Measurements from ENCODE around the gene PLA2G4D. TPM values are rescaled to one million over a fixed set of nuclear protein-coding genes. Genes with fewer than 3 reads are reported as not detected.
A peak's percentile ranks its signal among the peaks of the same experiment; 100 is the strongest.

The PLA2G4D gene
- total RNA-seq, 1 donor from 2014 or later = not detected

DNA sequence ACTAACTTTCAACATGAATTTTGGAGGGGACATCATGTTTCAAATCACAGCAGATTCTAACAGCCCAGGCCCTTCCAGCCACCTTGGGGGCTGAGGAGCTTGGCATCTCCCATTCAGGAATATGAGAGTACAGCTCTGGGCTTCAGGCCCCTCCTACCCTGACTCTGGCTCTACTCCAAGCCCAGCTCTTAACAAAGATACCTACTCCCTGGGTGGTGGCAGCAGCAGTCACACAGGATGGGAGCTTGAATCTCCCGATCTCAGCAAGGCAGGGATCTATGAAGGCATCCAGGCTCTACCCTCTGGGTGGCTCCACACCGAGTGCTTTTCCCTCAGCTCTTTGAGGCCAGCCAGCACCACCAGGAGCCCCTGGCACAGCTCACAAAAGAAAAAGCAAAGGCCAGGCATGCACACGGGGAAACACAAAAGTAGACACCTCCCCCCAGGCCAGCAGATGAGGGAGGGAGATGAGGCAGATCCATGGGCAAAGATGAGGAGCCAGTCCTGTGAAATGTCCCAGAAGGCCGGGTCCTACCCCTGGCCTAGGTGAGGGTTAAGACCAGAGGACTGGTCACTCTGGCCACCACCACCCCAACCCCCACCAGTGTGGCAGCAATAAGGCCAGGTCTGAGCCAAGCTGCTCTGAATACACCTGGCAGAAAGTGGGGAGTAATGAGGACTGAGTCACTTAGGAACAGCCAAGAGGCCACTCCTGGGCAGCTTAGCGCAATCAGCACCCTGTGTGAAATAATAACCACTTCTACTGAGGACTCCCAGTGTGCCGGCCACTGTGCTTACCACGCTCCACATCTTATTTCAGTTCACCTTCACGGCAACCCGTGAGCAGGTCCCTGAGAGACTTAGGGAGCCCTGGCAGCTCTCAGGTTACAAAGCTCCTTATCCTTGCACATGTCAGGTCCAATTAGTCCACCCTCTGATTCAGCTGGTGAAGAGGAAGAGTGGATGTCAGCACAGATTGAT lies 37.8 kb upstream of the PLA2G4D start:
- H3K9me3 Mint-ChIP-seq = no peaks in the 10 kb centered on the region

DNA sequence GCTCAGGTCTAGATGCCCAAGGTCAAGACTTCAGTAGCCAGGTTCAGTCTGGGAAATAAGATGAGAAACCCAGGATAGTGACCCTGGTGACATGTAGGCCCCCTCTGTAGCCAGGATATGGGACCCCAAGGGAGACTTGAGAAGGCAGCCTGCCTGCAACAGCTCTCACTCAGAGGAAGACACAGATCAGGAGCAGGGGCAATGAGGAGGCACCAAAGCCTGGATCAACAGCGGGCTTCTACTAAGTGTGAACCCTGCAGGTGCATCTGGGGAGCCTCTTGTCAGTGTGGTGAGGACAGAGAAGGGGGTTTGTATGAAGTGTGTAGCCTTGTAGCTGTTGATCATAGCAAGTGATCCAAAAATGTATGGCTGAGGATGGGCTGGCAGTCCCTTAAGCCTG lies 36.6 kb upstream of the PLA2G4D start:
- DNase-seq (ENCODE audit: extremely low spot score, unreplicated experiment) = no peak
- Mint-ChIP-seq H3K9me3 (no peaks in the 10 kb centered on the region), H3K4me3 (no peak overlapping the region), H3K27me3 (peaks cover 18% of the 10 kb centered on the region), H3K4me1 (ENCODE audit: unreplicated experiment) (peaks cover 7% of the 10 kb centered on the region), H3K36me3 (no peaks in the 10 kb centered on the region), H3K27ac (no peak overlapping the region)
- TF ChIP-seq, protein P1, sequence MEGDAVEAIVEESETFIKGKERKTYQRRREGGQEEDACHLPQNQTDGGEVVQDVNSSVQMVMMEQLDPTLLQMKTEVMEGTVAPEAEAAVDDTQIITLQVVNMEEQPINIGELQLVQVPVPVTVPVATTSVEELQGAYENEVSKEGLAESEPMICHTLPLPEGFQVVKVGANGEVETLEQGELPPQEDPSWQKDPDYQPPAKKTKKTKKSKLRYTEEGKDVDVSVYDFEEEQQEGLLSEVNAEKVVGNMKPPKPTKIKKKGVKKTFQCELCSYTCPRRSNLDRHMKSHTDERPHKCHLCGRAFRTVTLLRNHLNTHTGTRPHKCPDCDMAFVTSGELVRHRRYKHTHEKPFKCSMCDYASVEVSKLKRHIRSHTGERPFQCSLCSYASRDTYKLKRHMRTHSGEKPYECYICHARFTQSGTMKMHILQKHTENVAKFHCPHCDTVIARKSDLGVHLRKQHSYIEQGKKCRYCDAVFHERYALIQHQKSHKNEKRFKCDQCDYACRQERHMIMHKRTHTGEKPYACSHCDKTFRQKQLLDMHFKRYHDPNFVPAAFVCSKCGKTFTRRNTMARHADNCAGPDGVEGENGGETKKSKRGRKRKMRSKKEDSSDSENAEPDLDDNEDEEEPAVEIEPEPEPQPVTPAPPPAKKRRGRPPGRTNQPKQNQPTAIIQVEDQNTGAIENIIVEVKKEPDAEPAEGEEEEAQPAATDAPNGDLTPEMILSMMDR (conservative IDR thresholded peaks at IDR 0.05) = no peak

More for the DNA sequence above, 37.8 kb upstream of the PLA2G4D start:
- H3K27me3 Mint-ChIP-seq = peaks cover 18% of the 10 kb centered on the region
- H3K4me1 Mint-ChIP-seq (ENCODE audit: unreplicated experiment) = peaks cover 7% of the 10 kb centered on the region
- DNase-seq (ENCODE audit: extremely low spot score, unreplicated experiment) = no peak
- H3K4me3 Mint-ChIP-seq = no peak overlapping the region
- H3K27ac Mint-ChIP-seq = peak overlapping the region; percentile 16
- TF ChIP-seq, protein P1 (conservative IDR thresholded peaks at IDR 0.05) = no peak
- no peaks in the 10 kb centered on the region for H3K36me3 Mint-ChIP-seq

DNA sequence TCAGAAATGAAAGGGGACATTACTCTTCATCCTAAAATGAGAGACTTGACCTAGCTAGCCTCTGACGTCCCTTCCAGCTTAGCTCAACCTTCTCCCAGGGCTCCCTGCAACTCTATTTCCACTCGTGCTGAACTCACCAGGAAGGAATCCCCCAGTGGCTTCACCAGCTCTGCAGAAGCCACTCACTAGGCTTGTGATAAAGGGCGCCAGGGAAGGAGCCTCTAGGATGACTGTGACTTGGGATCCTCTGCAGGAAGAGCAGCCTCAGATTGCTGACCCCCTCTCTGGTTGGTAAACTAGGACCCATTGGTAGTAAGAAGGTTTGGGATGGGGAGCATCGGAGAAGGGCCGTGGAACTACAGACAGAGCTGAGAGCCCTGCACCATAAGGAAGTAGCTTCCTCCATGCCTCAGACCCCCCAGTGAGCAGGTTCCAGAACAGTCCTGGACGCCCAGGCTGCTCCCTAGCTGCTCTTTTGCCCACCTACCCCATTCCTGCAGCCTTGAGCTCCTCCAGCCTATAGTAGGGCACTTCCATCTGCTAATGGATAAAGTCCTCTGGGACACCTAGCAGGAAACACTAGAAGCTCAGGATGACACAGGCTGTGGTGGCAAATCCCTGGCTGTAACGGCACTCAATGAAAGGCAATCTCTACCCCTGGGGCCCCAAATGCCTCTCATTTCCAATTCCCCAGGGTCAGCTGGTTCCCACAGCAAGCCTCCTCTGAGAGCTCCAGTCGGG lies 36.1 kb upstream of the PLA2G4D start:
- Mint-ChIP-seq H3K4me1 (ENCODE audit: unreplicated experiment) (peaks cover 7% of the 10 kb centered on the region), H3K36me3 (no peaks in the 10 kb centered on the region), H3K27me3 (peaks cover 18% of the 10 kb centered on the region), H3K4me3 (no peak overlapping the region), H3K27ac (no peak overlapping the region), H3K9me3 (no peaks in the 10 kb centered on the region)
- TF ChIP-seq, protein P1 (conservative IDR thresholded peaks at IDR 0.05) = no peak
- DNase-seq (ENCODE audit: extremely low spot score, unreplicated experiment) = no peak

DNA sequence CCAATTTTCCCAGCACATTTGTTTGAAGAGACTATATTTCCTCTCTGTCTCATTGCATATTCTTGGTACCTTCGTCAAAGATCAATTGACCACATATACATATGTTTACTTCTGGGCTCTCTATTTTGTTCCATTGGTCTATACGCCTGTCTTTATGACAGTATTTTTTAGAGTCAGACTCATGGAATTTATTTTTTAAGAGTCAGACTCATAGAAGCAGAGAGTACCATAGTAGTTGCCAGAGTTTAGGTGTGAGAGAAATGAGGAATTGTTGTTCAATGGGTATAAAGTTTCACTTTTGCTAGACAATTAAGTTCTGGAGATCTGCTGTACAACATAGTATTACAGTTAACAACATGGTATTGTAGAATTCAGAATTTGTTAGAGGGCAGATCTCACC lies 35.0 kb upstream of the PLA2G4D start:
- peaks cover 17% of the 10 kb centered on the region for H3K27me3 Mint-ChIP-seq
- no peak overlapping the region for H3K4me3 Mint-ChIP-seq
- no peak for DNase-seq (ENCODE audit: extremely low spot score, unreplicated experiment)
- H3K27ac Mint-ChIP-seq = no peak overlapping the region
- H3K4me1 Mint-ChIP-seq (ENCODE audit: unreplicated experiment) = peaks cover 7% of the 10 kb centered on the region
- no peaks in the 10 kb centered on the region for H3K36me3 Mint-ChIP-seq
- H3K9me3 Mint-ChIP-seq = no peaks in the 10 kb centered on the region
- TF ChIP-seq, protein P1 (conservative IDR thresholded peaks at IDR 0.05) = no peak

DNA sequence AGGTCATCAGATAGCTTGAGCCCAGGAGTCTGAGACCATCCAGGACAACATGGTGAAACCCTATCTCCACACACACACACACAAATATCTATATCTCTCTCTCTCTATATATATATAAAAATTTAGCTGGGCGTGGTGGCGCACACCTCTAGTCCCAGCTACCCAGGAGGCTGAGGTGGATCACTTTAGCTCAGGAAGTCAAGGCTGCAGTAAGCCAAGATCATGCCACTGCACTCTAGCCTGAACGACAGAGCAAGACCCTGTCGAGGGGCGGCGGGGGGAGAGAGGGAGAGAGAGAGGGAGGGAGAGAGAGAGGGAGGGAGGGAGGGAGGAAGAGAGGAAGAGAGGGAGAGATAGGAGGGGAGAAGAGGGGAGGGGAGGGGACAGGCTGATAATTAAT lies 34.1 kb upstream of the PLA2G4D start:
- Mint-ChIP-seq H3K4me3 (no peak overlapping the region), H3K27me3 (peaks cover 11% of the 10 kb centered on the region)

More for the DNA sequence above, 34.1 kb upstream of the PLA2G4D start:
- DNase-seq (ENCODE audit: extremely low spot score, unreplicated experiment) = no peak
- no peaks in the 10 kb centered on the region for H3K9me3 Mint-ChIP-seq
- TF ChIP-seq, protein P1 (conservative IDR thresholded peaks at IDR 0.05) = no peak
- peaks cover 7% of the 10 kb centered on the region for H3K4me1 Mint-ChIP-seq (ENCODE audit: unreplicated experiment)
- no peak overlapping the region for H3K27ac Mint-ChIP-seq
- no peaks in the 10 kb centered on the region for H3K36me3 Mint-ChIP-seq

All from type B pancreatic cell (in vitro differentiated cells).